ENCODE results near the gene DUSP5. TPM values are rescaled to one million over a fixed set of nuclear protein-coding genes. Genes with fewer than 3 reads are reported as not detected.

The DUSP5 gene
- total and polyA plus RNA-seq, 8 donors = 2.7 to 12.8 (median 5.5) TPM

DNA sequence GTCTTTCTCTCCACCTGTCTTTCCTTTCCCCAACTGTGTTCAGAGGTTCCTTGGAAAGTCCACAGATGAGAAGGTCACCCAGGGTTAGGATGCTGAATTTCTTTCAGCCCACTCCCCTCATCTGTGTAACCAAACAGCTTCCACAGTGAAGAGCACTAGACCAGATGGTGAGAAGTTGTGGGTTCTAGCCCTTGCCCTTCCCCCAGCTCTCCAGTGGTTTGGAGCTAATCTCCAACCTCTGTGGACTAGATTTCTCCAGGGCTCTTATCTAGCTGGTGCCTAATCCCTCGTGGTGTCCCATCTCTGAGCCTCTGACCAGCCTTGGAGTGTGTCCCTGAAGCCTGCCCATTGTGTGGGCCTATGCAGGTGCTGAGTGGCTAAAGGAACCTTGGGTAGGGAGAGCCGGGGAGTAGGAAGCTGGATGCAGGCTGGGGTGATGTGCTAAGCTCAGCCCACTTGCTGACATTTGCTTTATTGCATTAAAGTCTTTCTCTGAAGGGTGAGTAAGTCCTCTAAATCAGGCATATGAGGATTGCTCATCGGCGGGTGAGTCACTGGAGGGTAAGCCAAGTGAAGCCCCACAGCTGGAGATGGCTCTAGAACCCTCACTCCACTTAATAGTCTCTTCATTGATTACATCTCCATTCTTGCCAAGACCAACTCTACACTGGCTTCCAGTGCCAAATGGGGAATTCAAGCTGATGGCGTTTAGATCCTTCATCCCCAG, 14.9 kb downstream of the DUSP5 start:
- intact Hi-C loops (cut with DNase I) = no loop called here
- Histone ChIP-seq H3K9me3 (no peaks in the 10 kb centered on the region), H3K4me3 (no peak overlapping the region), H3K27ac (no peak overlapping the region), H3K27me3 (no peaks in the 10 kb centered on the region), H3K36me3 (peaks cover 0 to 8% (median 0%) of the 10 kb centered on the region in 3 donors), H3K4me1 (no peaks in the 10 kb centered on the region)
- DNase-seq (no peak), ATAC-seq (peak in 2 of 4 donors; percentile 68 to 69), FAIRE-seq (no peak)
- 60 to 86% methylated on average over 5 of the region's 5 CpGs for WGBS, 2 donors
- TF ChIP-seq, protein P1, sequence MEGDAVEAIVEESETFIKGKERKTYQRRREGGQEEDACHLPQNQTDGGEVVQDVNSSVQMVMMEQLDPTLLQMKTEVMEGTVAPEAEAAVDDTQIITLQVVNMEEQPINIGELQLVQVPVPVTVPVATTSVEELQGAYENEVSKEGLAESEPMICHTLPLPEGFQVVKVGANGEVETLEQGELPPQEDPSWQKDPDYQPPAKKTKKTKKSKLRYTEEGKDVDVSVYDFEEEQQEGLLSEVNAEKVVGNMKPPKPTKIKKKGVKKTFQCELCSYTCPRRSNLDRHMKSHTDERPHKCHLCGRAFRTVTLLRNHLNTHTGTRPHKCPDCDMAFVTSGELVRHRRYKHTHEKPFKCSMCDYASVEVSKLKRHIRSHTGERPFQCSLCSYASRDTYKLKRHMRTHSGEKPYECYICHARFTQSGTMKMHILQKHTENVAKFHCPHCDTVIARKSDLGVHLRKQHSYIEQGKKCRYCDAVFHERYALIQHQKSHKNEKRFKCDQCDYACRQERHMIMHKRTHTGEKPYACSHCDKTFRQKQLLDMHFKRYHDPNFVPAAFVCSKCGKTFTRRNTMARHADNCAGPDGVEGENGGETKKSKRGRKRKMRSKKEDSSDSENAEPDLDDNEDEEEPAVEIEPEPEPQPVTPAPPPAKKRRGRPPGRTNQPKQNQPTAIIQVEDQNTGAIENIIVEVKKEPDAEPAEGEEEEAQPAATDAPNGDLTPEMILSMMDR (IDR thresholded peaks at IDR 0.05) = no peak

DNA sequence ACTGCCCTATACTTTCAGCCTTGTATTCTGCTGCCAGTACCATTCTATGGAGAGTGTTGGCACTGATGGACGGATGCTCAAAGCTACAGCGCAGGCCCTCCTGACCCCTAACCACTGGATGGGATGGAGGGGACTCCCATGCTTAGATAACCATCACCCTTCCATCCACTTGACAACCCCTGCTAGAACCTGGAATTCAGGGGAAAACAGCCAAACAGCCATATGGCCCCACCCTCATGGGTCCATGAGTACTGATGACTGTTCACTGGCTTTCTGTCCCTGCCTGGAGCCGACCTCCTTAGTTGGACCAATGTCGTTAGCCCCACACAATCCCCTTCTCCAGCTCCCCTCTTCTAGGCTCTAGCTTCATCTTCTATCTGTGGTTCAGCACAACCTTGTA, 16.2 kb downstream of the DUSP5 start:
- no peak for ATAC-seq
- intact Hi-C loops (cut with DNase I) = no loop called here
- DNase-seq = no peak
- Histone ChIP-seq H3K4me1 (no peaks in the 10 kb centered on the region), H3K27ac (no peak overlapping the region), H3K36me3 (peaks cover 0 to 8% (median 0%) of the 10 kb centered on the region in 3 donors), H3K4me3 (no peak overlapping the region), H3K27me3 (no peaks in the 10 kb centered on the region), H3K9me3 (no peaks in the 10 kb centered on the region)
- no peak for FAIRE-seq
- TF ChIP-seq, protein P1 (IDR thresholded peaks at IDR 0.05) = no peak
- 93 to 98% methylated on average over 4 of the region's 4 CpGs for WGBS, 2 donors

DNA sequence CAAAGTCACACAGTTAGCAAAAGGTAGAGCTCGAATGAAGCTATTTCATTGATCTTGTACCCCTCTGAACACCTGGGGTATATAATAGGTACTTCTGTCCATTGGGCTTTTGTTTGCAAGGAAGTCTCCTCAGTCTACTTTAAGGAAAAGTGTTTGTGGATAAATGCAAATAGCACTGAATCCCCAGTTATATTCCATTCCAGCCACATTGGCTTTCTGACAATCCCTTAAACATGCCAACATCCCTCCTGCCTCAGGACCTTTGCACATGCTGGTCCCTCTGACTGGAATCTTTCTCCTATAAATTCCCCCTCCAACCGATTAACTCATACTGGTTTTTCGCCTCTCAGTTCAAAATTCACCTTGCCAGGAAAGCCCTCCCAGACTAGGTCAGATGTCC, 17.1 kb downstream of the DUSP5 start:
- TF ChIP-seq, protein P1 (IDR thresholded peaks at IDR 0.05) = no peak
- DNase-seq (no peak), FAIRE-seq (no peak), ATAC-seq (no peak)
- no peak overlapping the region for H3K27ac ChIP-seq
- H3K4me3 ChIP-seq = no peak overlapping the region
- no peaks in the 10 kb centered on the region for H3K4me1 ChIP-seq
- H3K36me3 ChIP-seq = peaks cover 0 to 8% (median 0%) of the 10 kb centered on the region in 3 donors
- 80 to 89% methylated on average over 3 of the region's 3 CpGs for WGBS, 2 donors
- no peaks in the 10 kb centered on the region for H3K27me3 ChIP-seq
- intact Hi-C loops (cut with DNase I) = no loop called here
- no peaks in the 10 kb centered on the region for H3K9me3 ChIP-seq

GRCh38 chr10:110516815-110517492, 19.2 kb downstream of the DUSP5 start:
- no peak for FAIRE-seq

More at GRCh38 chr10:110516815-110517492, 19.2 kb downstream of the DUSP5 start:
- intact Hi-C loops (cut with DNase I) = no loop called here
- Histone ChIP-seq H3K27ac (no peak overlapping the region), H3K4me3 (no peak overlapping the region), H3K4me1 (no peaks in the 10 kb centered on the region), H3K9me3 (no peaks in the 10 kb centered on the region), H3K27me3 (no peaks in the 10 kb centered on the region), H3K36me3 (no peaks in the 10 kb centered on the region)
- TF ChIP-seq, protein P1 (IDR thresholded peaks at IDR 0.05) = no peak
- 80 to 85% methylated on average over 3 of the region's 3 CpGs for WGBS, 2 donors
- ATAC-seq (no peak), DNase-seq (no peak)
